ENCODE measurements around the gene TEX264.
"Not testable (repeated sequence)": the region's sequence is repeated elsewhere in the genome, so short reads cannot be mapped to it uniquely, and the experiment has no call there.

Gene TEX264

GRCh38 chr3:51712963-51713362 is 41.9 kb downstream of the TEX264 start:
- no peak for DNase-seq (ENCODE audit: low read depth in 1 of 2, low spot score in 1 of 2)

GRCh38 chr3:51715231-51715976 is 44.4 kb downstream of the TEX264 start:
- DNase-seq (ENCODE audit: low read depth in 1 of 2, low spot score in 1 of 2): no peak

DNA sequence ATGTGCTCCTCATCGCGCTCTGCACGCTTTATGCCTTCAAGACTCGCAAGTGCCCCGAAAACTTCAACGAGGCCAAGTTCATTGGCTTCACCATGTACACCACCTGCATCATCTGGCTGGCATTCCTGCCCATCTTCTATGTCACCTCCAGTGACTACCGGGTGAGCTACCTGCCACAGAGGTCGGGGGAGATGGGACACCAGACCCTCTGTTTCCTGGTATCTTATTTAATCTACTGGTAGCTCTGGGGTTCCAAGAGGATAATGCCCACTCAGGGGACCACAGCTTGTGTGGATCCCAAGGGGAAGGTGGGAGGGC is 44.9 kb downstream of the TEX264 start:
- DNase-seq (ENCODE audit: low read depth in 1 of 2, low spot score in 1 of 2): no peak

DNA sequence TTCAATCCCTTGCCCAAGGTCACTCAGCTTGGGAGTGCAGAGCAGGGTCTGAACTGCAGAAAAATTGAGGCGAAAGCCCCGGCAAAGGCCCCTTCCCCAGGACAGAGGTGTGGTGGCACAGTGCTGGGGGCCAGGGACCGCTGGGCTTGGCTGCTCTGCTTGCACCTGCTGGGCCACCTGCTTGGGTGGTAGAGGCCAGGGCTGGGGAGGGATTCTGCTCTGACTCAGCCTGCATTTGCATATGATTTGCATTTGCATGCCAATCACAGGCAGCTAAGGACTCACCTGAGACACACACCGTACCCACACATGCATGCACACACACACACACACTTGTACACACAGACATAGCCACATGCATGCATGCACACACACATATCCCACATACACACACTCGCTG is 45.8 kb downstream of the TEX264 start:
- DNase-seq (ENCODE audit: low read depth in 1 of 2, low spot score in 1 of 2): no peak

GRCh38 chr3:51717446-51717845 is 46.4 kb downstream of the TEX264 start:
- no peak for DNase-seq (ENCODE audit: low read depth in 1 of 2, low spot score in 1 of 2)

- no peak for DNase-seq (ENCODE audit: low read depth in 1 of 2, low spot score in 1 of 2)
Observed at GRCh38 chr3:51717947-51718346, 46.9 kb downstream of the TEX264 start.

DNA sequence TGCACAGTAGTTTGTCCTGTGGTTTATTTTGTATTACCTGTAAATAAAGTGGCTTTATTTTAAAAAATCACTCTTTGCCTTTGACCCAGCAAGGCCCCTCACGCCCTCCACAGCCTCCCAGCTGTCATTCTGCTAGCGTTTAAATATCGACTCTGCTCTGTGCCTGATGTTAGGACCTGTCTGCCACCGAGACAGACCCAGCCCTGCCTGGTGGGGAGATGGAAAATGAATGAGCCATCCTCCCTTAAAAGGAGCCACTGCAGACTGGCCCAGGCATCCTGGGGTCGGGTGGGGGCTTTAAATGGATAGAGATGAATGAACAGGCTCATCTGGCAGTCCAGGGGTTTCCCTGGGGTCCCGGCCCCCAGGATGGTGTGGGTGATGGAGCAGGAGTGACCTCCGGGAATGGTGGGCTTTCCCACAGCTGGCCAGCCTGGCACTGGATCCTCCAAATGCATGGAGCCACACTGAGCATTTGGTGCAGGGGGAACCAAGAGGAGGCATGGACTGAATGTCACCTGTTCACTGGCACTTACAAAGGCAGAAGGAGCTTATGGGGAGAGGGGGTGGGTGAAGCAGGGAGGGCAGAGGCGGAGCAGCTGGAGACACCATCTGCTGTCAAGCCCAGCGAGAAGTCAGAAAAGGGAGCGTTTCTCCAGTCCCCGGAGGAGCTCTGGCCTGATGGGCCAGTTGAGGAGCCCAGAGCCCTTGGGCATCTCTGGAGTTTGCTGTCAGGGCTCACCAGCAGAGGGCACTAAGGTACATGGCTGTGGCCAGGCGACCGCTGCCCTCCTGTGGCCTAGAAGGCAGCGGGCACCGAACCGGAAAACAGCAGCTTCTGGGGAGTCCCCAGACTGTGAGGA is 47.7 kb downstream of the TEX264 start:
- peak in 1 of 2 donors; percentile 29 for DNase-seq (ENCODE audit: low read depth in 1 of 2, low spot score in 1 of 2)

- DNase-seq (ENCODE audit: low read depth in 1 of 2, low spot score in 1 of 2): no peak
Observed at GRCh38 chr3:51719410-51720025, 48.5 kb downstream of the TEX264 start.

GRCh38 chr3:51720292-51721061 is 49.4 kb downstream of the TEX264 start:
- no peak for DNase-seq (ENCODE audit: low read depth in 1 of 2, low spot score in 1 of 2)

GRCh38 chr3:51721062-51721745 is 50.2 kb downstream of the TEX264 start:
- no peak for DNase-seq (ENCODE audit: low read depth in 1 of 2, low spot score in 1 of 2)

DNA sequence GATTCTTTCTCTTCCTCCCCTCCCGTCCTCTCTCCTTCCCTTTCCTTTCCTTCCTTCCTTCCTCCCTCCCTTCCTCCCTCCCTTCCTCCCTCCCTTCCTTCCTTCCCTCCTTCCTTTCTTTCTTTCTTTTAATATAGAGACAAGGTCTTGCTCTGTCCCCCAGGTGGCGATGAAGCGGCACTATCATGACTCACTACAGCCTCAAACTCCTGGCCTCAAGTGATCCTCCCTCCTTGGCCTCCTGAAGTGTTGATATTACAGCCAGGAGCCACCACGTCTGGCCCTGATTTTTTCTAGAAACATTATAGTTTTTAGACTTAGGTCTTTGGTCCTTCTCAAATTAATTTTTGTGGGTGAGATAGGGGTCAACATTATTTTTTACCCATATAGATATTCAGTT is 51.3 kb downstream of the TEX264 start:
- DNase-seq (ENCODE audit: low read depth in 1 of 2, low spot score in 1 of 2): no peak

- DNase-seq (ENCODE audit: low read depth in 1 of 2, low spot score in 1 of 2): no peak
Observed at GRCh38 chr3:51727500-51727899, 56.4 kb downstream of the TEX264 start.

GRCh38 chr3:51729042-51729633 is 58.1 kb downstream of the TEX264 start:
- no peak for DNase-seq (ENCODE audit: low read depth in 1 of 2, low spot score in 1 of 2)

DNA sequence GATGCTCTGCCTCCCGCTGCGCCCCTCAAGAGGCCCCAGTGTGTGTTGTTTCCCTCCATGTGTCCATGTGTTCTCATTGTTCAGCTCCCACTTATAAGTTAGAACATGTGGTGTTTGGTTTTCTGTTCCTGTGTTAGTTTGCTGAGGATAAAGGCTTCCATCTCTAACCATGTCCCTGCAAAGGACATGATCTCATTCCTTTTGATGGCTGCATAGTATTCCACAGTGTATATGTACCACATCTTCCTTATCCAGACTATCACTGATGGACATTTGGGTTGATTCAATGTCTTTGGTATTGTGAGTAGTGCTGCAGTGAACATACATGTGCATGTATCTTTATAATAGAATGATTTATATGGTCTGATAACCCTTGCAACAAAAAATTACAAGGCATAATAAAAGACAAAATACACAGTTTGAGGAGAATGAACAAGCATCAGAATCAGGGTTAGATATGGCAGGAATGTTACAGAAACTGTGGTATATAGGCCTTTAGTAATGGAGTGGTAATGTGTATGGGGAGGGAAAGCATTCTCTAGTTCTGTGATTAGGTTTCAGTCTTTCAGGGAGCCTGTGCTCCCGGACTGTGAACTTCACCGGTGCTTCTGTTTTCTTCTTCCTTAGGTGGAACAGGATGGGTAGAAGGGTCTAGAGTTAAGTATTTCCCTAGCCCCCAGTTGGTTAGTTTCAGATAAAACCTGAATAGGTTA is 63.0 kb downstream of the TEX264 start:
- DNase-seq (ENCODE audit: low read depth in 1 of 2, low spot score in 1 of 2): no peak

- DNase-seq (ENCODE audit: low read depth in 1 of 2, low spot score in 1 of 2): no peak
Observed at GRCh38 chr3:51734572-51734907, 63.5 kb downstream of the TEX264 start.

DNA sequence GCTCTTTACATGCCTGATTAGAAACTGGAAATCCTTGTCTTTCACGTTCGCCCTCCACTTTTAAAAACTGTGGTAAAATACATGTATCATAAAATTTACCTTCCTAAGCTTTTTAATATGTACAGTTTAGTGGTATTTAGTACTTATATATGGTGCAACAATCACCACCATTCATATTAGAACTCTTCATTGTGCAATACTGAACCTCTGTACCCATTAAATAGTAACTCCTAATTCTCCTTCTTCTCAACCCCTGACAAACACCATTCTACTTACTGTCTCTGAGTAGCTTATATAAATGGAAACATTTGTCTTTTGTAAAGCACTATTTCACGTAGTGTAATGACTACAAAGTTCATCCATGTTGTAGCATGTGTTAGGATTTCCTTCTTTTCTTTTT is 64.0 kb downstream of the TEX264 start:
- no peak for DNase-seq (ENCODE audit: low read depth in 1 of 2, low spot score in 1 of 2)

DNA sequence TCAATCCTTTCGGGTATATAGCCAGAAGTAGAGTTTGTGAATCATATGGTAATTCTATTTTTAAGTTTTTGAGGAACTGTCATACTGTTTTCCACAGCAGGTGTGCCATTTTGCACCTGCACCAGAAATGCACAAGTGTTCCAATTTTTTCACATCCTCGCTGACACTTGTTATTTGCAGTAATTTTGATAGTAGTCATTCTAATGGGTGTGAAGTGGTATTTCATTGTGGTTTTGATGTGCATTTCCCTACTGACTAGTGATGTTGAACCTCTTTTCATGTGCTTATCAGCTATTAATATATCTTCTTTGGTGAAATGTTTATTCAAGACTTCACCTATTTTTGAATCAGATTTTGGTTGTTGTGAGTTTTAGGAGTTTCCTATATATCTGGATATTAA is 64.9 kb downstream of the TEX264 start:
- no peak for DNase-seq (ENCODE audit: low read depth in 1 of 2, low spot score in 1 of 2)

DNA sequence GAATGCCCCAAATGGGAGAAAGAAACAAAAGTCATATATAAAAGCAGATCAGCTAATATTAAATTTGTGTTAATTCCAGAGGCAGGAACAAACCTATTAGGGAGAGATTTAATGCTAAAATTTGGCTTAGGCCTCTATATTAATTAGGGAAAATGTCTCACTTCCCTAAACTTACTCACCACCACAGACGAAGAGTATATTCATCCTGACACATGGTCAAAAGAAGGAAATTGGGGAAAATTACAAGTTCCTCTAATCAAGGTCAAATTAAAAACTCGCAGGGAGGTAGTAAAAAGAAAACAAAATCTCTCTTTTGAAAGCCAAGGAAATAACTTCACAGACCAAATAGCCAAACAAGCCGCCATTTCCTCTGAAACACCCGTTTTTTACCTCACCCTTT is 68.1 kb downstream of the TEX264 start:
- no peak for DNase-seq (ENCODE audit: low read depth in 1 of 2, low spot score in 1 of 2)

DNA sequence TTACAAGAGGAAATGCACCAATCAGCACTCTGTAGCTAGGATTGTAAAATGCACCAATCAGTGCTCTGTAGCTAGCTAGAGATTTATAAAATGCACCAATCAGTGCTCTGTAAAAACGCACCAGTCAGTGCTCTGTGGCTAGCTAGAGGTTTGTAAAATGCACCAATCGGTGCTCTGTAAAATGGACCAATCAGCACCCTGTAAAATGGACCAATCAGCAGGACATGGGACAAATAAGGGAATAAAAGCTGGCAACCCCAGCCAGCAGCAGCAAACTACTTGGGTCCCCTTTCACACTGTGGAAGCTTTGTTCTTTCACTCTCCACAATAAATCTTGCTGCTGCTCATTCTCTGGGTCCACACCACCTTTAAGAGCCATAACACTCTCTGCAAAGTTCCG is 71.3 kb downstream of the TEX264 start:
- DNase-seq (ENCODE audit: low read depth in 1 of 2, low spot score in 1 of 2): not testable (repeated sequence)

DNA sequence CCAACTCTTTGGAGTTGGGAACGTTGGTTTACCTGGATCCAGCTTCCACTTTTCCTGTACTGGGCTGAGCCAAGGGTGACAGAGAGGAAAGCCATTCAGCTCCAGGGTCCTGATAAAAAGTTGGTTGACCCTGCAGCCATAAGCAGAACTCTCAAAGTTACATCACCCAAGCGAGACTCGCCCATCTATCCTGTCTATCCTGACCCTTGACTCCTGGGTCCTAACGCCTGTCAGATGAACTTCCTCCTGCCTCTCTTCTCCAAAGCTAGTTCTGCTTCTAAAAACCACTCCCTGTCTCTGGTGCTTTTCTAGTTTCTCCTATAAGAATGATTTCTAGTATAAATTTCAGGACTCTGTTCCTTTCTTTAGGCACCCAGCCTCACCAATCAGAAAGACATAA is 71.9 kb downstream of the TEX264 start:
- DNase-seq (ENCODE audit: low read depth in 1 of 2, low spot score in 1 of 2): not testable (repeated sequence)

Measured in activated CD4-positive, alpha-beta T cell treated with anti-CD3 and anti-CD28 coated beads, Interleukin-2, amount 50 U/mL, for 24 hours (primary cell).